COR-L47 (cell line): ENCODE measurements around the gene PIAS4.
"Not testable (repeated sequence)": the region's sequence is repeated elsewhere in the genome, so short reads cannot be mapped to it uniquely, and the experiment has no call there.

Experiments used
- DNase-seq: peaks from one replicate; lab custom pipeline; 2025; lab: John Stamatoyannopoulos, UW

Gene PIAS4

GRCh38 chr19:4007021-4007835 lies at the start of gene PIAS4:
TSS of gene PIAS4 (plus strand) at chr19:4007736. CDS start at chr19:4007761, 25 bp downstream.
- DNase-seq = peak; percentile 98

- no peak for DNase-seq
Observed at GRCh38 chr19:3958836-3959765, 48.4 kb upstream of the PIAS4 start.

GRCh38 chr19:3959766-3960131 lies 47.8 kb upstream of the PIAS4 start:
- DNase-seq = no peak

- no peak for DNase-seq
Observed at GRCh38 chr19:3961007-3961406, 46.5 kb upstream of the PIAS4 start.

GRCh38 chr19:3963458-3964255 lies 43.9 kb upstream of the PIAS4 start:
- DNase-seq = no peak

- DNase-seq = no peak
Observed at GRCh38 chr19:3964256-3965194, 43.0 kb upstream of the PIAS4 start.

GRCh38 chr19:3966051-3967017 lies 41.2 kb upstream of the PIAS4 start:
- no peak for DNase-seq

- not testable (repeated sequence) for DNase-seq
Observed at GRCh38 chr19:3967983-3968382, 39.6 kb upstream of the PIAS4 start.

- DNase-seq = no peak
Observed at GRCh38 chr19:3968556-3969434, 38.7 kb upstream of the PIAS4 start.

- no peak for DNase-seq
Observed at GRCh38 chr19:3969435-3970312, 37.9 kb upstream of the PIAS4 start.

- DNase-seq = no peak
Observed at GRCh38 chr19:3970313-3970807, 37.2 kb upstream of the PIAS4 start.

- peak; percentile 98 for DNase-seq
Observed at GRCh38 chr19:3970808-3971598, 36.5 kb upstream of the PIAS4 start, which contains the start of gene DAPK3. TSS of gene DAPK3 (minus strand) at chr19:3971099. CDS start at chr19:3969735, 1,364 bp downstream.

GRCh38 chr19:3975144-3975543 lies 32.4 kb upstream of the PIAS4 start:
- no peak for DNase-seq

- no peak for DNase-seq
Observed at GRCh38 chr19:3975637-3976087, 31.9 kb upstream of the PIAS4 start.

GRCh38 chr19:3976495-3977241 lies 30.9 kb upstream of the PIAS4 start:
- no peak for DNase-seq
